A549 (cell line): ENCODE data around the gene STT3B. TPM values are rescaled to one million over a fixed set of nuclear protein-coding genes. Genes with fewer than 3 reads are reported as not detected.

ENCODE experiments used
- ATAC-seq, 2 experiments: fragments of 200-7000 bp in 1 of 2; fragments of >200 bp in 1 of 2; cut with Nextera tagmentation in 1 of 2; cut with Tn5 transposase in 1 of 2; 3 replicates each; pipeline versions ENCODE4 v1.8.0 to v1.9.1; 2018 to 2020; ENCODE audit warnings: mild to moderate bottlenecking in 1 of 2, moderate library complexity in 1 of 2
- CTCF ChIA-PET: fragments of 300-600 bp; sonication (Branson Sonifier 250); formaldehyde crosslinking; extraction: SDS; loops from one replicate; lab custom pipeline; 2021; ENCODE audit warnings: antibody characterized with exemption, inconsistent platforms; lab: Yijun Ruan, JAX
- POLR2A ChIA-PET: fragments of 350-600 bp; formaldehyde crosslinking; extraction: SDS; loops from one replicate; lab custom pipeline; 2021; ENCODE audit warnings: antibody characterized with exemption, inconsistent platforms; lab: Yijun Ruan, JAX
- DNase-seq, 2 experiments: peaks; one replicate each; pipeline versions ENCODE4 v3.0.0 to v3.0.0-alpha.2; 2011 to 2016; ENCODE audit warnings: low read depth in 1 of 2, low spot score in 1 of 2
- FAIRE-seq: peaks from 2 replicates; lab custom pipeline; 2011; peaks lifted over from hg19 to GRCh38; lab: Jason Lieb, UNC
- H3K27ac ChIP-seq, 2 experiments: fragments of >200 bp; sonication (Bioruptor Twin); formaldehyde crosslinking; 3 replicates each; pipeline ENCODE4 v1.5.1; 2016 to 2017
- H3K4me1 ChIP-seq: fragments of >200 bp; sonication (Bioruptor Twin); formaldehyde crosslinking; 3 replicates; pipeline ENCODE4 v1.6.1; 2016
- H3K4me2 ChIP-seq: fragments of >200 bp; sonication (Bioruptor Twin); formaldehyde crosslinking; 3 replicates; pipeline ENCODE4 v1.6.1; 2016
- H3K4me3 ChIP-seq: fragments of >200 bp; sonication (Bioruptor Twin); formaldehyde crosslinking; 3 replicates; pipeline ENCODE4 v1.5.1; 2016
- H3K9me3 ChIP-seq: fragments of >200 bp; sonication (Bioruptor Twin); formaldehyde crosslinking; 3 replicates; pipeline ENCODE4 v1.6.1; 2016
- BCL3 ChIP-seq: fragments of >200 bp; sonication (Bioruptor Twin); formaldehyde crosslinking; IDR thresholded peaks from 3 replicates; pipeline ENCODE4 v1.6.1; 2016
- CBX8 ChIP-seq: fragments of 200-600 bp; sonication (generic); IDR thresholded peaks from 2 replicates; pipeline ENCODE4 v1.6.1; 2016
- CHD2 ChIP-seq: fragments of 150-350 bp; IDR thresholded peaks from 2 replicates; pipeline ENCODE4 v1.6.1; 2014; ENCODE audit warnings: low read length; ENCODE audit not compliant: partially characterized antibody
- FOSB ChIP-seq: fragments of 250-450 bp; sonication (Bioruptor Pico); IDR thresholded peaks from 2 replicates; pipeline ENCODE4 v1.5.0; 2020; ENCODE audit warnings: mild to moderate bottlenecking, moderate library complexity
- FOSL2 ChIP-seq, 2 experiments: fragments of 450-650 bp in 1 of 2; fragments of >200 bp in 1 of 2; sonication (Bioruptor Twin) in 1 of 2; formaldehyde crosslinking; IDR thresholded peaks; 2 replicates each; pipeline versions ENCODE4 v1.5.0 to v1.6.1; 2016 to 2020; ENCODE audit warnings: mild to moderate bottlenecking in 1 of 2, moderate library complexity in 1 of 2
- HEYL ChIP-seq: fragments of 250-450 bp; sonication (Bioruptor Pico); IDR thresholded peaks from 2 replicates; pipeline ENCODE4 v1.8.0; 2021; ENCODE audit warnings: mild to moderate bottlenecking, moderate library complexity
- HOXB5 ChIP-seq: fragments of 250-450 bp; sonication (Bioruptor Pico); IDR thresholded peaks from 2 replicates; pipeline ENCODE4 v1.5.0; 2020; ENCODE audit warnings: mild to moderate bottlenecking, moderate library complexity
- JUNB ChIP-seq: fragments of >200 bp; sonication (Bioruptor Twin); formaldehyde crosslinking; IDR thresholded peaks from 2 replicates; pipeline ENCODE4 v1.6.1; 2016
- MAFK ChIP-seq: fragments of 450-650 bp; IDR thresholded peaks from 2 replicates; pipeline ENCODE4 v1.6.1; 2014; ENCODE audit not compliant: partially characterized antibody
- NFE2L2 ChIP-seq: fragments of 150-350 bp; conservative IDR thresholded peaks from 2 replicates; pipeline ENCODE4 v1.6.1; 2014; ENCODE audit warnings: low read length
- NPAS2 ChIP-seq: fragments of 250-450 bp; sonication (Bioruptor Pico); IDR thresholded peaks from 2 replicates; pipeline ENCODE4 v1.8.0; 2022; ENCODE audit warnings: mild to moderate bottlenecking, moderate library complexity, borderline replicate concordance
- PHF8 ChIP-seq: fragments of 200-600 bp; sonication (generic); IDR thresholded peaks from 2 replicates; pipeline ENCODE4 v1.6.1; 2016; ENCODE audit warnings: low read depth, mild to moderate bottlenecking, antibody characterized with exemption, moderate library complexity, borderline replicate concordance
- POLR2A ChIP-seq: IDR thresholded peaks from 2 replicates; pipeline ENCODE4 v1.6.1; 2012; ENCODE audit warnings: mild to moderate bottlenecking, low read length
- RAD21 ChIP-seq, 2 experiments: fragments of >200 bp in 1 of 2; sonication (Bioruptor Twin) in 1 of 2; formaldehyde crosslinking in 1 of 2; IDR thresholded peaks in 1 of 2; conservative IDR thresholded peaks in 1 of 2; 2 replicates in 1 of 2; 3 replicates in 1 of 2; pipeline ENCODE4 v1.6.1; 2012 to 2018; ENCODE audit warnings: inconsistent platforms in 1 of 2
- RARB ChIP-seq: fragments of 250-450 bp; sonication (Bioruptor Pico); IDR thresholded peaks from 2 replicates; pipeline ENCODE4 v1.8.0; 2021; ENCODE audit warnings: mild to moderate bottlenecking, moderate library complexity
- RCOR1 ChIP-seq: fragments of 150-350 bp; IDR thresholded peaks from 2 replicates; pipeline ENCODE4 v1.6.1; 2014; ENCODE audit warnings: antibody characterized with exemption, low read length, low read depth
- SMC3 ChIP-seq: fragments of >200 bp; sonication (Bioruptor Twin); formaldehyde crosslinking; IDR thresholded peaks from 3 replicates; pipeline ENCODE4 v1.6.1; 2018; ENCODE audit warnings: inconsistent platforms
- SREBF2 ChIP-seq: fragments of 450-650 bp; IDR thresholded peaks from 2 replicates; pipeline ENCODE4 v1.6.1; 2014; ENCODE audit warnings: mild to moderate bottlenecking, moderate library complexity
- TP53 ChIP-seq: fragments of 250-450 bp; sonication (Bioruptor Pico); IDR thresholded peaks from 2 replicates; pipeline ENCODE4 v1.5.0; 2021; ENCODE audit warnings: mild to moderate bottlenecking, moderate library complexity
- ZC3H11A ChIP-seq: fragments of 450-650 bp; IDR thresholded peaks from 2 replicates; pipeline ENCODE4 v1.6.1; 2014; ENCODE audit warnings: antibody characterized with exemption, mild to moderate bottlenecking
- ZFP36 ChIP-seq: fragments of 450-650 bp; IDR thresholded peaks from 2 replicates; pipeline ENCODE4 v1.6.1; 2014; ENCODE audit warnings: borderline replicate concordance; ENCODE audit not compliant: partially characterized antibody
- WGBS: methylation state at CpG from one replicate; pipeline ENCODE4 v1.1.6; 2017; ENCODE audit errors: missing lambda C conversion rate; 5-methylcytosine and 5-hydroxymethylcytosine counted together
- polyA plus RNA-seq, 4 experiments: library from polyadenylated mRNA; depleted of rRNA in 3 of 4; stranded (reverse); fragments of >200 nt; fragmentation: RNase III in 1 of 4; extraction: RNeasy Plus Mini Kit Qiagen cat#74134 plus additional on column Dnase treatment in 1 of 4; gene quantifications; 2 replicates in 3 of 4; 3 replicates in 1 of 4; pipeline ENCODE4 v1.2.3, GENCODE V29; 2011 to 2017
- TF ChIP-seq, protein P1 (sequence below): IDR thresholded peaks from 2 replicates; pipeline ENCODE4 v1.6.1; 2012; ENCODE audit warnings: low read depth, borderline replicate concordance
- TF ChIP-seq, protein P2 (sequence below): IDR thresholded peaks from 2 replicates; pipeline ENCODE4 v1.6.1; 2012
- TF ChIP-seq, protein P3 (sequence below): fragments of >200 bp; sonication (Bioruptor Twin); formaldehyde crosslinking; IDR thresholded peaks from 3 replicates; pipeline ENCODE4 v1.5.1; 2016

STT3B gene
- polyA plus RNA-seq, 2 of the 4 experiments (the other 2 are of a cell fraction) = 92.1 to 171 TPM

DNA sequence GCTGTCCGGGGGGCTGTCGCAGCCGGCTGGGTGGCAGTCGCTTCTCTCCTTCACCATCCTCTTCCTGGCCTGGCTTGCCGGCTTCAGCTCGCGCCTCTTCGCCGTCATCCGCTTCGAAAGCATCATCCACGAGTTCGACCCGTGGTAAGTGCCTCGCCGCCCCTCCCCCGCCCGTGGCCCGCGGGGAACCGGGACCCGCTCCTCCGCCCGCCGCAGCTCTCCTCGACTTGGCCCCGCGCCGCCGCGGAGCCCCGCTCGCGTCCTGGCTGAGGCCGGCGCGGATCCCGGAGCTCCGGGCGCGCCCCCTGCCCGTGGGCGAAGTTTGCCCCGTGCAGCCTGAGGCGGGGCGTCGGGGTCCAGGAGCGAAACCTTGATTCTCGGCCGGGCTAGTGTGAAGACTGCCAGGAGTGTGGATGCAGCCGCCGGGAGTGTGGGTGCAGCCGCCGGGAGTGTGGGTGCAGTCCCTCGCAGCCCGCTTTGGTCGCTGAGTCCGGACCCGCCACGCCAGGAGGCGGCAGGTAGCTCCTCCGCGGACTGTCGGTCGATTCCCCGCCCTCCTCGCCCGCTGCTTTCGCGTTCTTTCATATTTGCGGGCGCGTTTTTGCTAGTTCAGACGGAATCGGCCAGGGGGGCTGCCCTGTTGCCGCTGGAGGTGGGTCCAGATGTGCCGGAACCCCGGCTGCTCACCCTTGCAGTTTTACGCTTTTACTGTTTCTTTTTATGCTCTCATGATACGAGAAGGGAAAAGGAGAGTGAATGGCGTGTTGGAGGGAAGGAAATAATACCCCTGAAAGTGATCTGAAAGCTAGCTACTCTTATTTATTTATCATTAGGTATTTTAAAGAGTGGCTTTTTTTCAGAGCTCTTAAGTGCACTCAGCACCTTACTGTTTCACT is 692 bp downstream of the STT3B start:
- H3K4me3 ChIP-seq = peak overlapping the region; percentile 76
- TF ChIP-seq RARB (CRISPR knock-in tag) (no peak), BCL3 (0 out of 3 replicates have a peak, but pooled peaks have one; percentile 46), NFE2L2 (no peak), PHF8 (peak; percentile 11; the same call in 1 of the 2 replicates)
- under 1% methylated on average over 38 of the region's 81 CpGs for WGBS
- ChIA-PET CTCF (interaction anchor here (0.8 to 2.2 kb wide), 7 partner anchors 9 to 611 kb away, joined by 3 to 10 read pairs (median 6); no protein-coding TSS in a partner anchor), POLR2A (interaction anchor here (0.6 to 2.8 kb wide), 34 partner anchors 9 to 927 kb away, joined by 3 to 15 read pairs (median 4); partner anchors contain the start of genes GPD1L, OSBPL10, TGFBR2 and ZNF860)
- FAIRE-seq (no peak), ATAC-seq (peak; percentile 0 to 35; a peak in 4 of 6 replicates), DNase-seq (peak; percentile 27 to 29)
- H3K9me3 ChIP-seq = no peaks in the 10 kb centered on the region
- H3K27ac ChIP-seq = peak overlapping the region; percentile 96 to 100
- peak overlapping the region; percentile 77 for H3K4me2 ChIP-seq
- peaks cover 35% of the 10 kb centered on the region for H3K4me1 ChIP-seq

GRCh38 chr3:31534065-31534425 is 1.3 kb downstream of the STT3B start:
- Histone ChIP-seq H3K4me2 (peak overlapping the region; percentile 77), H3K27ac (peak overlapping the region; percentile 96 to 100; a peak in 5 of 6 replicates), H3K4me3 (peak overlapping the region; percentile 76), H3K9me3 (no peaks in the 10 kb centered on the region), H3K4me1 (peaks cover 42% of the 10 kb centered on the region)
- ChIA-PET POLR2A (interaction anchor here (0.9 to 2.8 kb wide), 2 partner anchors 111 to 157 kb away, joined by 3 to 15 read pairs; no protein-coding TSS in a partner anchor), CTCF (interaction anchor here (1.6 to 2.2 kb wide), 3 partner anchors 12 to 610 kb away, joined by 4 to 10 read pairs (median 6); no protein-coding TSS in a partner anchor)
- FAIRE-seq (no peak), ATAC-seq (no peak), DNase-seq (peak; percentile 3 to 14)
- TF ChIP-seq HEYL (CRISPR knock-in tag) (no peak), ZFP36 (no peak), ZC3H11A (no peak), SMC3 (no peak), TP53 (CRISPR knock-in tag) (no peak)
- TF ChIP-seq, protein P1, sequence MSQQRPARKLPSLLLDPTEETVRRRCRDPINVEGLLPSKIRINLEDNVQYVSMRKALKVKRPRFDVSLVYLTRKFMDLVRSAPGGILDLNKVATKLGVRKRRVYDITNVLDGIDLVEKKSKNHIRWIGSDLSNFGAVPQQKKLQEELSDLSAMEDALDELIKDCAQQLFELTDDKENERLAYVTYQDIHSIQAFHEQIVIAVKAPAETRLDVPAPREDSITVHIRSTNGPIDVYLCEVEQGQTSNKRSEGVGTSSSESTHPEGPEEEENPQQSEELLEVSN = no peak
- WGBS = 6% methylated on average over 5 of the region's 5 CpGs

- peaks cover 54% of the 10 kb centered on the region for H3K4me1 ChIP-seq
- POLR2A ChIA-PET = no interaction called here
- H3K4me2 ChIP-seq = peak overlapping the region; percentile 77
- DNase-seq (no peak), ATAC-seq (no peak), FAIRE-seq (no peak)
- H3K27ac ChIP-seq = no peak overlapping the region
- CTCF ChIA-PET = interaction anchor here (1.2 to 2.3 kb wide), 2 partner anchors 9 to 14 kb away, joined by 3 to 7 read pairs; no protein-coding TSS in a partner anchor
- H3K4me3 ChIP-seq = no peak overlapping the region
- no peak for TF ChIP-seq TP53 (CRISPR knock-in tag)
- no peak for TF ChIP-seq SREBF2
- TF ChIP-seq POLR2A = no peak
- TF ChIP-seq CHD2 = no peak
- no peak for TF ChIP-seq RCOR1
- no peak for TF ChIP-seq FOSL2 (IDR thresholded peaks at IDR 0.05)
- no peak for TF ChIP-seq FOSL2 (CRISPR knock-in tag; IDR thresholded peaks at IDR 0.05)
- no peak for TF ChIP-seq NPAS2 (CRISPR knock-in tag)
- TF ChIP-seq CBX8 = no peak
- no peak for TF ChIP-seq RAD21 (conservative IDR thresholded peaks at IDR 0.05 in 1 of 2, IDR thresholded peaks at IDR 0.05 in 1 of 2)
- no peak for TF ChIP-seq FOSB (CRISPR knock-in tag)
- no peak for TF ChIP-seq JUNB
- TF ChIP-seq, protein P2, sequence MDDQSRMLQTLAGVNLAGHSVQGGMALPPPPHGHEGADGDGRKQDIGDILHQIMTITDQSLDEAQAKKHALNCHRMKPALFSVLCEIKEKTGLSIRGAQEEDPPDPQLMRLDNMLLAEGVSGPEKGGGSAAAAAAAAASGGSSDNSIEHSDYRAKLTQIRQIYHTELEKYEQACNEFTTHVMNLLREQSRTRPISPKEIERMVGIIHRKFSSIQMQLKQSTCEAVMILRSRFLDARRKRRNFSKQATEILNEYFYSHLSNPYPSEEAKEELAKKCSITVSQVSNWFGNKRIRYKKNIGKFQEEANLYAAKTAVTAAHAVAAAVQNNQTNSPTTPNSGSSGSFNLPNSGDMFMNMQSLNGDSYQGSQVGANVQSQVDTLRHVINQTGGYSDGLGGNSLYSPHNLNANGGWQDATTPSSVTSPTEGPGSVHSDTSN = no peak
- TF ChIP-seq MAFK = no peak
- TF ChIP-seq HOXB5 (CRISPR knock-in tag) = no peak
- TF ChIP-seq BCL3 = no peak
- TF ChIP-seq, protein P3, sequence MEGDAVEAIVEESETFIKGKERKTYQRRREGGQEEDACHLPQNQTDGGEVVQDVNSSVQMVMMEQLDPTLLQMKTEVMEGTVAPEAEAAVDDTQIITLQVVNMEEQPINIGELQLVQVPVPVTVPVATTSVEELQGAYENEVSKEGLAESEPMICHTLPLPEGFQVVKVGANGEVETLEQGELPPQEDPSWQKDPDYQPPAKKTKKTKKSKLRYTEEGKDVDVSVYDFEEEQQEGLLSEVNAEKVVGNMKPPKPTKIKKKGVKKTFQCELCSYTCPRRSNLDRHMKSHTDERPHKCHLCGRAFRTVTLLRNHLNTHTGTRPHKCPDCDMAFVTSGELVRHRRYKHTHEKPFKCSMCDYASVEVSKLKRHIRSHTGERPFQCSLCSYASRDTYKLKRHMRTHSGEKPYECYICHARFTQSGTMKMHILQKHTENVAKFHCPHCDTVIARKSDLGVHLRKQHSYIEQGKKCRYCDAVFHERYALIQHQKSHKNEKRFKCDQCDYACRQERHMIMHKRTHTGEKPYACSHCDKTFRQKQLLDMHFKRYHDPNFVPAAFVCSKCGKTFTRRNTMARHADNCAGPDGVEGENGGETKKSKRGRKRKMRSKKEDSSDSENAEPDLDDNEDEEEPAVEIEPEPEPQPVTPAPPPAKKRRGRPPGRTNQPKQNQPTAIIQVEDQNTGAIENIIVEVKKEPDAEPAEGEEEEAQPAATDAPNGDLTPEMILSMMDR = no peak
- 37% methylated on average over 2 of the region's 2 CpGs for WGBS
- no peaks in the 10 kb centered on the region for H3K9me3 ChIP-seq
Measured at GRCh38 chr3:31536497-31536896, 3.8 kb downstream of the STT3B start.
